SK-N-SH treated with all-trans-retinoic acid at 6 μM for 48 hours (cell line): ENCODE measurements around the gene CT47B1.
"Not testable (repeated sequence)": the region's sequence is repeated elsewhere in the genome, so short reads cannot be mapped to it uniquely, and the experiment has no call there.

Experiments used
- ATAC-seq: fragments of 200-7000 bp; cut with Tn5 transposase; 3 replicates; pipeline ENCODE4 v1.9.1; 2020; ENCODE audit warnings: mild to moderate bottlenecking, moderate library complexity
- ARNTL ChIP-seq: fragments of 450-650 bp; formaldehyde crosslinking; IDR thresholded peaks from 2 replicates; pipeline ENCODE4 v1.5.0; 2020; ENCODE audit warnings: low read depth, mild to moderate bottlenecking, moderate library complexity, borderline replicate concordance
- BACH2 ChIP-seq: fragments of 250-450 bp; sonication (Bioruptor Pico); IDR thresholded peaks from 2 replicates; pipeline ENCODE4 v1.9.0; 2021; ENCODE audit warnings: mild to moderate bottlenecking, borderline replicate concordance
- CREB5 ChIP-seq: fragments of 250-450 bp; sonication (Bioruptor Pico); IDR thresholded peaks from 2 replicates; pipeline ENCODE4 v1.5.1; 2020; ENCODE audit warnings: low read depth, mild to moderate bottlenecking, moderate library complexity
- CSDC2 ChIP-seq: fragments of 250-450 bp; sonication (Bioruptor Pico); IDR thresholded peaks from 2 replicates; pipeline ENCODE4 v1.5.0; 2020; ENCODE audit warnings: mild to moderate bottlenecking, moderate library complexity
- CSRNP3 ChIP-seq: fragments of 250-450 bp; sonication (Bioruptor Pico); IDR thresholded peaks from 2 replicates; pipeline ENCODE4 v1.5.1; 2021; ENCODE audit warnings: mild to moderate bottlenecking, moderate library complexity
- ESRRG ChIP-seq: fragments of 250-450 bp; sonication (Bioruptor Pico); IDR thresholded peaks from 2 replicates; pipeline ENCODE4 v1.6.1; 2021; ENCODE audit warnings: mild to moderate bottlenecking
- ISL1 ChIP-seq: fragments of 250-450 bp; sonication (Bioruptor Pico); IDR thresholded peaks from 2 replicates; pipeline ENCODE4 v2.1.2; 2022; ENCODE audit warnings: mild to moderate bottlenecking, moderate library complexity
- PATZ1 ChIP-seq: fragments of 250-450 bp; sonication (Bioruptor Pico); IDR thresholded peaks from 2 replicates; pipeline ENCODE4 v1.8.0; 2020; ENCODE audit warnings: mild to moderate bottlenecking, moderate library complexity, borderline replicate concordance
- POU6F1 ChIP-seq: fragments of 250-450 bp; sonication (Bioruptor Pico); IDR thresholded peaks from 2 replicates; pipeline ENCODE4 v1.8.0; 2021; ENCODE audit warnings: low read depth, mild to moderate bottlenecking, moderate library complexity, borderline replicate concordance
- RARB ChIP-seq: fragments of 250-450 bp; sonication (Bioruptor Pico); IDR thresholded peaks from 2 replicates; pipeline ENCODE4 v1.8.0; 2021; ENCODE audit warnings: mild to moderate bottlenecking, moderate library complexity
- SNAI2 ChIP-seq: fragments of 250-450 bp; sonication (Bioruptor Pico); IDR thresholded peaks from 2 replicates; pipeline ENCODE4 v1.5.0; 2020; ENCODE audit warnings: mild to moderate bottlenecking, moderate library complexity
- TCF4 ChIP-seq: fragments of 250-450 bp; sonication (Bioruptor Pico); IDR thresholded peaks from 2 replicates; pipeline ENCODE4 v1.8.0; 2021; ENCODE audit warnings: mild to moderate bottlenecking, moderate library complexity, borderline replicate concordance
- TOX ChIP-seq: fragments of 250-450 bp; sonication (Bioruptor Pico); IDR thresholded peaks from 2 replicates; pipeline ENCODE4 v1.8.0; 2021; ENCODE audit warnings: mild to moderate bottlenecking, moderate library complexity, borderline replicate concordance
- ZC3H10 ChIP-seq: fragments of 250-450 bp; sonication (Bioruptor Pico); IDR thresholded peaks from 2 replicates; pipeline ENCODE4 v1.5.1; 2021; ENCODE audit warnings: mild to moderate bottlenecking, moderate library complexity
- ZFP3 ChIP-seq: fragments of 250-450 bp; sonication (Bioruptor Pico); IDR thresholded peaks from 2 replicates; pipeline ENCODE4 v1.5.0; 2020; ENCODE audit warnings: mild to moderate bottlenecking, moderate library complexity
- ZNF70 ChIP-seq: fragments of 450-650 bp; formaldehyde crosslinking; IDR thresholded peaks from 2 replicates; pipeline ENCODE4 v1.5.0; 2020; ENCODE audit warnings: mild to moderate bottlenecking, moderate library complexity

CT47B1 gene

GRCh38 chrX:120839491-120839890 lies 36.2 kb downstream of the CT47B1 start:
- no peak for ATAC-seq
- TF ChIP-seq POU6F1 (no peak), TOX (CRISPR knock-in tag) (no peak), CSRNP3 (CRISPR knock-in tag) (no peak), SNAI2 (no peak), CREB5 (CRISPR knock-in tag) (no peak)

- not testable (repeated sequence) for ATAC-seq
Observed at GRCh38 chrX:120827213-120827612, 48.5 kb downstream of the CT47B1 start.

- TF ChIP-seq CREB5 (CRISPR knock-in tag) (no peak), RARB (CRISPR knock-in tag) (no peak), BACH2 (CRISPR knock-in tag) (no peak), ESRRG (no peak), CSRNP3 (CRISPR knock-in tag) (no peak), CSDC2 (CRISPR knock-in tag) (no peak), ZFP3 (CRISPR knock-in tag) (no peak)
- no peak for ATAC-seq
Observed at GRCh38 chrX:120825146-120825545, 50.5 kb downstream of the CT47B1 start.

- TF ChIP-seq POU6F1, result no peak
- TF ChIP-seq CSRNP3 (CRISPR knock-in tag), result no peak
- no peak for TF ChIP-seq CSDC2 (CRISPR knock-in tag)
- TF ChIP-seq BACH2 (CRISPR knock-in tag), result no peak
- no peak for TF ChIP-seq TCF4
- TF ChIP-seq CREB5 (CRISPR knock-in tag), result no peak
- no peak for TF ChIP-seq ZNF70 (CRISPR knock-in tag)
- no peak for TF ChIP-seq ESRRG
- TF ChIP-seq ZC3H10 (CRISPR knock-in tag), result no peak
- TF ChIP-seq PATZ1 (CRISPR knock-in tag), result no peak
- TF ChIP-seq ISL1 (CRISPR knock-in tag), result no peak
- no peak for TF ChIP-seq ARNTL (CRISPR knock-in tag)
- no peak for ATAC-seq
Observed at GRCh38 chrX:120824021-120824420, 51.6 kb downstream of the CT47B1 start.
